ENCODE measurements around the gene HOXC11.

Gene HOXC11

GRCh38 chr12:53991077-53991460 lies 18.1 kb downstream of the HOXC11 start:
- no peak for TF ChIP-seq CTCF (IDR thresholded peaks at IDR 0.05; ENCODE audit: low read depth, low read length)
- DNase-seq (ENCODE audit: extremely low read depth, low read depth) = no peak

GRCh38 chr12:53992377-53992889 lies 19.5 kb downstream of the HOXC11 start:
- no peak for DNase-seq (ENCODE audit: extremely low read depth, low read depth)
- no peak for TF ChIP-seq CTCF (IDR thresholded peaks at IDR 0.05; ENCODE audit: low read depth, low read length)

- no peak for DNase-seq (ENCODE audit: extremely low read depth, low read depth)
- TF ChIP-seq CTCF (IDR thresholded peaks at IDR 0.05; ENCODE audit: low read depth, low read length) = no peak
Observed at GRCh38 chr12:53993162-53994008, 20.5 kb downstream of the HOXC11 start.

GRCh38 chr12:53994009-53994263 lies 21.0 kb downstream of the HOXC11 start:
- TF ChIP-seq CTCF (IDR thresholded peaks at IDR 0.05; ENCODE audit: low read depth, low read length) = no peak
- DNase-seq (ENCODE audit: extremely low read depth, low read depth) = no peak

GRCh38 chr12:53994264-53995001 lies 21.5 kb downstream of the HOXC11 start:
- DNase-seq (ENCODE audit: extremely low read depth, low read depth) = no peak

GRCh38 chr12:53995002-53995377 lies 22.1 kb downstream of the HOXC11 start:
- DNase-seq (ENCODE audit: extremely low read depth, low read depth) = no peak
- no peak for TF ChIP-seq CTCF (IDR thresholded peaks at IDR 0.05; ENCODE audit: low read depth, low read length)

More at GRCh38 chr12:53994264-53995001, 21.5 kb downstream of the HOXC11 start:
- TF ChIP-seq CTCF (IDR thresholded peaks at IDR 0.05; ENCODE audit: low read depth, low read length) = no peak
